Loucy (cell line): ENCODE measurements around the gene CECR2.

Experiments used
- EZH2phosphoT487 ChIP-seq: fragments of 200-600 bp; IDR thresholded peaks from 2 replicates; pipeline ENCODE4 v1.6.1; 2018; ENCODE audit warnings: antibody characterized with exemption, mild to moderate bottlenecking, moderate library complexity, borderline replicate concordance
- TF ChIP-seq, protein P1 (sequence below): fragments of 200-600 bp; sonication (generic); conservative IDR thresholded peaks from 2 replicates; pipeline ENCODE4 v1.5.1; 2014; ENCODE audit warnings: mild to moderate bottlenecking, antibody characterized with exemption, low read length

DNA sequence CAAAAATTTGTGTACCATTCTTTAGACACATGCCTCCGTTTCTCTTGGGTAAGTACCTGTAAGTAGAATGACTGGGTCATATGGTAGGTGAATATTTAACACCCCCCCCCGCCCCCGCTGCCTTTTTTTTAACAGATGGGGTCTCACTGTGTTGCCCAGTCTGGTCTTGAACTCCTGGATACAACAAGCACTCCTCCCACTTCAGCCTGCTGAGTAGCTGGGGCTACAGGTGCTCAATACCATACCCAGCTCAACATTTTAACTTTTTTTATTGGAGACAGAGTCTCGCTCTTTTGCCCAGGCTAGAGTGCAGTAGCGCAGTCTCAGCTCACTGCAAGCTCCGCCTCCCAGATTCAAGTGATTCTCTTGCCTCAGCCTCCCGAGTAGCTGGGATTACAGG lies 32.5 kb downstream of the CECR2 start:
- TF ChIP-seq, protein P1, sequence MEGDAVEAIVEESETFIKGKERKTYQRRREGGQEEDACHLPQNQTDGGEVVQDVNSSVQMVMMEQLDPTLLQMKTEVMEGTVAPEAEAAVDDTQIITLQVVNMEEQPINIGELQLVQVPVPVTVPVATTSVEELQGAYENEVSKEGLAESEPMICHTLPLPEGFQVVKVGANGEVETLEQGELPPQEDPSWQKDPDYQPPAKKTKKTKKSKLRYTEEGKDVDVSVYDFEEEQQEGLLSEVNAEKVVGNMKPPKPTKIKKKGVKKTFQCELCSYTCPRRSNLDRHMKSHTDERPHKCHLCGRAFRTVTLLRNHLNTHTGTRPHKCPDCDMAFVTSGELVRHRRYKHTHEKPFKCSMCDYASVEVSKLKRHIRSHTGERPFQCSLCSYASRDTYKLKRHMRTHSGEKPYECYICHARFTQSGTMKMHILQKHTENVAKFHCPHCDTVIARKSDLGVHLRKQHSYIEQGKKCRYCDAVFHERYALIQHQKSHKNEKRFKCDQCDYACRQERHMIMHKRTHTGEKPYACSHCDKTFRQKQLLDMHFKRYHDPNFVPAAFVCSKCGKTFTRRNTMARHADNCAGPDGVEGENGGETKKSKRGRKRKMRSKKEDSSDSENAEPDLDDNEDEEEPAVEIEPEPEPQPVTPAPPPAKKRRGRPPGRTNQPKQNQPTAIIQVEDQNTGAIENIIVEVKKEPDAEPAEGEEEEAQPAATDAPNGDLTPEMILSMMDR: no peak
- TF ChIP-seq EZH2phosphoT487: no peak
